GM19397 (cell line): ENCODE results near the gene PMVK.

ENCODE experiments used
- ATAC-seq: cut with Tn5 transposase; IDR thresholded peaks from one replicate; pipeline ENCODE4 v1.9.1; 2021; ENCODE audit warnings: mild to moderate bottlenecking, moderate library complexity; ENCODE audit not compliant: unreplicated experiment

Gene PMVK

GRCh38 chr1:154967331-154967950, 30.9 kb upstream of the PMVK start:
- ATAC-seq, result no peak

GRCh38 chr1:154966111-154966510, 29.6 kb upstream of the PMVK start:
- ATAC-seq, result no peak

GRCh38 chr1:154964359-154964758, 27.8 kb upstream of the PMVK start:
- no peak for ATAC-seq

GRCh38 chr1:154963643-154964042, 27.1 kb upstream of the PMVK start:
- ATAC-seq, result no peak

GRCh38 chr1:154962795-154963330, 26.3 kb upstream of the PMVK start:
- ATAC-seq, result no peak

- no peak for ATAC-seq
Measured at GRCh38 chr1:154962156-154962749, 25.7 kb upstream of the PMVK start.

- ATAC-seq, result peak; percentile 72
Measured at GRCh38 chr1:154961207-154962155, 25.0 kb upstream of the PMVK start, which contains the start of gene PYGO2. PYGO2 (minus strand) TSS chr1:154961782; CDS start chr1:154961576, 206 bp downstream.

- ATAC-seq, result no peak
Measured at GRCh38 chr1:154960446-154961136, 24.1 kb upstream of the PMVK start.

- ATAC-seq, result no peak
Measured at GRCh38 chr1:154959426-154959780, 22.9 kb upstream of the PMVK start.

- ATAC-seq, result no peak
Measured at GRCh38 chr1:154958681-154959425, 22.3 kb upstream of the PMVK start.

GRCh38 chr1:154958036-154958435, 21.5 kb upstream of the PMVK start:
- no peak for ATAC-seq

GRCh38 chr1:154957091-154957657, 20.7 kb upstream of the PMVK start:
- ATAC-seq, result no peak

- ATAC-seq, result no peak
Measured at GRCh38 chr1:154956544-154956941, 20.0 kb upstream of the PMVK start.

GRCh38 chr1:154955718-154956543, 19.4 kb upstream of the PMVK start, which contains the start of gene PBXIP1:
PBXIP1 (minus strand) TSS chr1:154956099; CDS start chr1:154953721, 2,378 bp downstream.
- peak; percentile 46 for ATAC-seq

- peak; percentile 57 for ATAC-seq
Measured at GRCh38 chr1:154955039-154955717, 18.7 kb upstream of the PMVK start.

GRCh38 chr1:154954541-154954940, 18.0 kb upstream of the PMVK start:
- no peak for ATAC-seq

GRCh38 chr1:154953611-154954038, 17.1 kb upstream of the PMVK start:
- no peak for ATAC-seq

- ATAC-seq, result no peak
Measured at GRCh38 chr1:154952664-154953063, 16.1 kb upstream of the PMVK start.
